ENCODE measurements around the gene PDE2A.

DNA sequence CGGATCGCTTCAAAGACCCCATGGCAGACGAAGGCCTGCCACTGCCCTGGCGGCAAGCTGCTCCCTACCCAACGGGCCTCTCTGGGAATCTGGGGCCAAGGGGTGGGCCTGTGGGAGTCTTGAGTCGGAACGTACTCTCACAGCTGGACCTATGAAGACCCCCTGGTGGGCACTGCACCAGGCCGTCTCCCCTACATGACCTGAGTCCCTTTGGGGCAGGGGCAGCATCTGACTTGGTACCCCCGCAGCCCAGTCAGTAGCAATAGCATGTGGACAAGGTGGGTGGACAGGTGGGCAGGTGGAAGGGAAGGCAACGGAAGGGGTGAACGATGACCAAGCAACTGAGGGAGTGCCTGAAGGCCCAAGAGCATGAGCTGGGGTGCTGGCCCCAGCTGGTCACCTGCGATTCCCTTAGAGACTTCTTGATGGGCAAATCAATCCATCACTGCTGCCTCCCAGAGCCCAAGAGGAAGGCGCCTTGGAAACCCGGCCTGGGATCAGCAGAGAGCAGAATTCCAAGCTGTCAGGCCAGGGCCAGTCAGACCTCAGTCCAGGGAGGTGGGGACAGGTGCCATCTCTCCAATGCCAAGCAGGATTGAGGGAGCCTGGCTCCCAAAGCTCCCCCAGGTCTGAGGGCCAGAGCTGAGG lies 42.7 kb upstream of the PDE2A start:
- TF ChIP-seq CTCF (IDR thresholded peaks at IDR 0.05; ENCODE audit: poor library complexity) (no peak), EZH2 (IDR thresholded peaks at IDR 0.05; ENCODE audit: borderline replicate concordance) (no peak), EZH2phosphoT487 (IDR thresholded peaks at IDR 0.05; ENCODE audit: low read depth, severe bottlenecking, unreplicated experiment) (no peak)
